ENCODE measurements around the gene KARS1.

The KARS1 gene

GRCh38 chr16:75627851-75628250, 19.6 kb downstream of the KARS1 start:
- peaks cover 58 to 72% of the 10 kb centered on the region in 2 experiments for H3K36me3 ChIP-seq (ENCODE audit: control insufficient read depth in 1 of 2, insufficient read depth in 2 of 2, low read depth in 1 of 2, low read length in 2 of 2)
- H2AK5ac ChIP-seq (ENCODE audit: low read length, severe bottlenecking), result no peak overlapping the region
- H4K91ac ChIP-seq (ENCODE audit: low read length), result no peak overlapping the region
- H3K27me3 ChIP-seq (ENCODE audit: control insufficient read depth in 1 of 2, insufficient read depth in 1 of 2, low read length in 2 of 2), result no peaks in the 10 kb centered on the region
- no peak overlapping the region for H3K4me2 ChIP-seq (ENCODE audit: low read length, poor library complexity, severe bottlenecking)
- no peak overlapping the region for H3K4ac ChIP-seq (ENCODE audit: low read depth in 1 of 2, low read length in 2 of 2)
- no peak overlapping the region for H3K14ac ChIP-seq (ENCODE audit: low read length in 2 of 2)
- no peaks in the 10 kb centered on the region for H3K9me3 ChIP-seq (ENCODE audit: control insufficient read depth, low read length)
- 64% methylated on average over 3 of the region's 3 CpGs for WGBS
- H4K8ac ChIP-seq (ENCODE audit: low read length), result no peak overlapping the region
- H2BK5ac ChIP-seq (ENCODE audit: low read depth, low read length, poor library complexity, severe bottlenecking), result no peak overlapping the region
- H3K27ac ChIP-seq (ENCODE audit: low read length, poor library complexity, severe bottlenecking), result no peak overlapping the region
- no peak overlapping the region for H2BK15ac ChIP-seq (ENCODE audit: low read depth, poor library complexity, severe bottlenecking)
- H3K79me1 ChIP-seq (replicated peaks; ENCODE audit: low read length, poor library complexity, severe bottlenecking), result peaks cover 16% of the 10 kb centered on the region
- H3K4me3 ChIP-seq (ENCODE audit: insufficient read depth in 1 of 2, low read depth in 1 of 2, low read length in 2 of 2), result no peak overlapping the region
- no peak overlapping the region for H2AFZ ChIP-seq (ENCODE audit: low read depth, low read length)
- H2BK120ac ChIP-seq (ENCODE audit: low read depth, low read length), result no peak overlapping the region
- H3K9ac ChIP-seq (ENCODE audit: low read length), result no peak overlapping the region
- no peak for DNase-seq
- H3K18ac ChIP-seq (ENCODE audit: low read depth in 1 of 2, low read length in 2 of 2), result no peak overlapping the region
- no peak overlapping the region for H2BK12ac ChIP-seq (ENCODE audit: low read length in 2 of 2)
- H3K23ac ChIP-seq (ENCODE audit: low read length in 2 of 2), result no peak overlapping the region
- no peaks in the 10 kb centered on the region for H3K4me1 ChIP-seq (ENCODE audit: control insufficient read depth, insufficient read depth, low read depth, low read length)

- Histone ChIP-seq H3K4ac (ENCODE audit: low read depth in 1 of 2, low read length in 2 of 2) (no peak overlapping the region), H3K4me3 (ENCODE audit: insufficient read depth in 1 of 2, low read depth in 1 of 2, low read length in 2 of 2) (no peak overlapping the region), H3K27me3 (ENCODE audit: control insufficient read depth in 1 of 2, insufficient read depth in 1 of 2, low read length in 2 of 2) (no peaks in the 10 kb centered on the region), H3K23ac (ENCODE audit: low read length in 2 of 2) (no peak overlapping the region), H3K9me3 (ENCODE audit: control insufficient read depth, low read length) (no peaks in the 10 kb centered on the region), H2AFZ (ENCODE audit: low read depth, low read length) (no peak overlapping the region), H3K36me3 (ENCODE audit: control insufficient read depth in 1 of 2, insufficient read depth in 2 of 2, low read depth in 1 of 2, low read length in 2 of 2) (peaks cover 52 to 63% of the 10 kb centered on the region in 2 experiments), H4K8ac (ENCODE audit: low read length) (no peak overlapping the region), H3K14ac (ENCODE audit: low read length in 2 of 2) (no peak overlapping the region), H2BK5ac (ENCODE audit: low read depth, low read length, poor library complexity, severe bottlenecking) (no peak overlapping the region), H3K4me2 (ENCODE audit: low read length, poor library complexity, severe bottlenecking) (no peak overlapping the region), H3K79me1 (replicated peaks; ENCODE audit: low read length, poor library complexity, severe bottlenecking) (peaks cover 13% of the 10 kb centered on the region), H2BK12ac (ENCODE audit: low read length in 2 of 2) (no peak overlapping the region), H2AK5ac (ENCODE audit: low read length, severe bottlenecking) (no peak overlapping the region), H3K4me1 (ENCODE audit: control insufficient read depth, insufficient read depth, low read depth, low read length) (peaks cover 4% of the 10 kb centered on the region), H3K9ac (ENCODE audit: low read length) (no peak overlapping the region), H2BK120ac (ENCODE audit: low read depth, low read length) (no peak overlapping the region), H3K18ac (ENCODE audit: low read depth in 1 of 2, low read length in 2 of 2) (no peak overlapping the region), H3K27ac (ENCODE audit: low read length, poor library complexity, severe bottlenecking) (no peak overlapping the region), H4K91ac (ENCODE audit: low read length) (no peak overlapping the region), H2BK15ac (ENCODE audit: low read depth, poor library complexity, severe bottlenecking) (no peak overlapping the region)
- DNase-seq, result no peak
- WGBS, result 97% methylated on average over 4 of the region's 4 CpGs
Observed at GRCh38 chr16:75626806-75627205, 20.7 kb downstream of the KARS1 start.

GRCh38 chr16:75624921-75625334, 22.5 kb downstream of the KARS1 start:
- peak overlapping the region; percentile 4 for H3K9ac ChIP-seq (ENCODE audit: low read length)
- H3K4me2 ChIP-seq (ENCODE audit: low read length, poor library complexity, severe bottlenecking), result no peak overlapping the region
- H3K36me3 ChIP-seq (ENCODE audit: control insufficient read depth in 1 of 2, insufficient read depth in 2 of 2, low read depth in 1 of 2, low read length in 2 of 2), result peaks cover 41 to 53% of the 10 kb centered on the region in 2 experiments
- H2BK120ac ChIP-seq (ENCODE audit: low read depth, low read length), result no peak overlapping the region
- no peak overlapping the region for H2AK5ac ChIP-seq (ENCODE audit: low read length, severe bottlenecking)
- no peak overlapping the region for H4K91ac ChIP-seq (ENCODE audit: low read length)
- no peak overlapping the region for H2BK5ac ChIP-seq (ENCODE audit: low read depth, low read length, poor library complexity, severe bottlenecking)
- H3K4me3 ChIP-seq (ENCODE audit: insufficient read depth in 1 of 2, low read depth in 1 of 2, low read length in 2 of 2), result no peak overlapping the region
- no peak overlapping the region for H3K27ac ChIP-seq (ENCODE audit: low read length, poor library complexity, severe bottlenecking)
- no peak overlapping the region for H2AFZ ChIP-seq (ENCODE audit: low read depth, low read length)
- H2BK12ac ChIP-seq (ENCODE audit: low read length in 2 of 2), result no peak overlapping the region
- 53% methylated on average over 4 of the region's 4 CpGs for WGBS
- no peak overlapping the region for H3K14ac ChIP-seq (ENCODE audit: low read length in 2 of 2)
- H3K4ac ChIP-seq (ENCODE audit: low read depth in 1 of 2, low read length in 2 of 2), result no peak overlapping the region
- peak; percentile 78 for DNase-seq
- no peaks in the 10 kb centered on the region for H3K9me3 ChIP-seq (ENCODE audit: control insufficient read depth, low read length)
- no peak overlapping the region for H4K8ac ChIP-seq (ENCODE audit: low read length)
- no peaks in the 10 kb centered on the region for H3K27me3 ChIP-seq (ENCODE audit: control insufficient read depth in 1 of 2, insufficient read depth in 1 of 2, low read length in 2 of 2)
- no peak overlapping the region for H3K18ac ChIP-seq (ENCODE audit: low read depth in 1 of 2, low read length in 2 of 2)
- no peak overlapping the region for H2BK15ac ChIP-seq (ENCODE audit: low read depth, poor library complexity, severe bottlenecking)
- H3K79me1 ChIP-seq (replicated peaks; ENCODE audit: low read length, poor library complexity, severe bottlenecking), result peaks cover 13% of the 10 kb centered on the region
- no peak overlapping the region for H3K23ac ChIP-seq (ENCODE audit: low read length in 2 of 2)
- H3K4me1 ChIP-seq (ENCODE audit: control insufficient read depth, insufficient read depth, low read depth, low read length), result peaks cover 10% of the 10 kb centered on the region

- H3K9me3 ChIP-seq (ENCODE audit: control insufficient read depth, low read length), result no peaks in the 10 kb centered on the region
- peak; percentile 99 for DNase-seq
- peak within 1 kb of the TSS; percentile 89 for H3K4me2 ChIP-seq (ENCODE audit: low read length, poor library complexity, severe bottlenecking)
- H4K91ac ChIP-seq (ENCODE audit: low read length), result peak within 1 kb of the TSS; percentile 54
- H3K79me1 ChIP-seq (replicated peaks; ENCODE audit: low read length, poor library complexity, severe bottlenecking), result peaks cover 18% of the 10 kb centered on the region
- H4K8ac ChIP-seq (ENCODE audit: low read length), result peak within 1 kb of the TSS; percentile 89
- H2BK5ac ChIP-seq (ENCODE audit: low read depth, low read length, poor library complexity, severe bottlenecking), result no peak within 1 kb of the TSS
- H3K18ac ChIP-seq (ENCODE audit: low read depth in 1 of 2, low read length in 2 of 2), result peak within 1 kb of the TSS; percentile 89 to 91
- no peaks in the 10 kb centered on the region for H3K27me3 ChIP-seq (ENCODE audit: control insufficient read depth in 1 of 2, insufficient read depth in 1 of 2, low read length in 2 of 2)
- peak within 1 kb of the TSS in 1 of 2 experiments; percentile 84 for H3K4ac ChIP-seq (ENCODE audit: low read depth in 1 of 2, low read length in 2 of 2)
- peak within 1 kb of the TSS; percentile 93 for H3K27ac ChIP-seq (ENCODE audit: low read length, poor library complexity, severe bottlenecking)
- H3K9ac ChIP-seq (ENCODE audit: low read length), result peak within 1 kb of the TSS; percentile 95
- peak within 1 kb of the TSS in 1 of 2 experiments; percentile 32 for H2BK12ac ChIP-seq (ENCODE audit: low read length in 2 of 2)
- H2BK15ac ChIP-seq (ENCODE audit: low read depth, poor library complexity, severe bottlenecking), result peak within 1 kb of the TSS; percentile 57
- H3K4me1 ChIP-seq (ENCODE audit: control insufficient read depth, insufficient read depth, low read depth, low read length), result peaks cover 10% of the 10 kb centered on the region
- no peak within 1 kb of the TSS for H3K14ac ChIP-seq (ENCODE audit: low read length in 2 of 2)
- peak within 1 kb of the TSS; percentile 95 for H2AFZ ChIP-seq (ENCODE audit: low read depth, low read length)
- 5% methylated on average over 60 of the region's 62 CpGs for WGBS
- peak within 1 kb of the TSS; percentile 15 for H2BK120ac ChIP-seq (ENCODE audit: low read depth, low read length)
- no peak within 1 kb of the TSS for H2AK5ac ChIP-seq (ENCODE audit: low read length, severe bottlenecking)
- peaks cover 30 to 52% of the 10 kb centered on the region in 2 experiments for H3K36me3 ChIP-seq (ENCODE audit: control insufficient read depth in 1 of 2, insufficient read depth in 2 of 2, low read depth in 1 of 2, low read length in 2 of 2)
- H3K4me3 ChIP-seq (ENCODE audit: insufficient read depth in 1 of 2, low read depth in 1 of 2, low read length in 2 of 2), result peak within 1 kb of the TSS; percentile 66 to 93
- peak within 1 kb of the TSS; percentile 14 to 68 for H3K23ac ChIP-seq (ENCODE audit: low read length in 2 of 2)
Observed at GRCh38 chr16:75622761-75623605, 24.5 kb downstream of the KARS1 start, which contains the start of gene ADAT1. TSS of gene ADAT1 (minus strand) at chr16:75623281. CDS start at chr16:75620799, 2,482 bp downstream.
